SK-N-SH treated with all-trans-retinoic acid at 6 μM for 48 hours (cell line): Measurements from ENCODE around the gene PANK2.
"Not testable (repeated sequence)": the region's sequence is repeated elsewhere in the genome, so short reads cannot be mapped to it uniquely, and the experiment has no call there.

Experiments used
- BACH2 ChIP-seq: fragments of 250-450 bp; sonication (Bioruptor Pico); IDR thresholded peaks from 2 replicates; pipeline ENCODE4 v1.9.0; 2021; ENCODE audit warnings: mild to moderate bottlenecking, borderline replicate concordance
- CSDC2 ChIP-seq: fragments of 250-450 bp; sonication (Bioruptor Pico); IDR thresholded peaks from 2 replicates; pipeline ENCODE4 v1.5.0; 2020; ENCODE audit warnings: mild to moderate bottlenecking, moderate library complexity
- ESRRG ChIP-seq: fragments of 250-450 bp; sonication (Bioruptor Pico); IDR thresholded peaks from 2 replicates; pipeline ENCODE4 v1.6.1; 2021; ENCODE audit warnings: mild to moderate bottlenecking
- ISL1 ChIP-seq: fragments of 250-450 bp; sonication (Bioruptor Pico); IDR thresholded peaks from 2 replicates; pipeline ENCODE4 v2.1.2; 2022; ENCODE audit warnings: mild to moderate bottlenecking, moderate library complexity
- OSR1 ChIP-seq: fragments of 250-450 bp; sonication (Bioruptor Pico); IDR thresholded peaks from 2 replicates; pipeline ENCODE4 v1.8.0; 2022; ENCODE audit warnings: moderate library complexity, mild to moderate bottlenecking, inconsistent platforms
- ZFP30 ChIP-seq: fragments of 450-650 bp; formaldehyde crosslinking; IDR thresholded peaks from 2 replicates; pipeline ENCODE4 v1.5.0; 2022; ENCODE audit warnings: mild to moderate bottlenecking, moderate library complexity
- TF ChIP-seq, protein P1 (sequence below): fragments of 250-450 bp; sonication (Bioruptor Pico); IDR thresholded peaks from 2 replicates; pipeline ENCODE4 v1.8.0; 2020; ENCODE audit warnings: mild to moderate bottlenecking, moderate library complexity, borderline replicate concordance
- TF ChIP-seq, protein P2 (sequence below): fragments of 250-450 bp; sonication (Bioruptor Pico); IDR thresholded peaks from 2 replicates; pipeline ENCODE4 v1.5.0; 2020; ENCODE audit warnings: mild to moderate bottlenecking, moderate library complexity
- TF ChIP-seq, protein P3 (sequence below): fragments of 250-450 bp; sonication (Bioruptor Pico); IDR thresholded peaks from 2 replicates; pipeline ENCODE4 v1.8.0; 2021; ENCODE audit warnings: low read depth, mild to moderate bottlenecking, moderate library complexity, borderline replicate concordance

DNA sequence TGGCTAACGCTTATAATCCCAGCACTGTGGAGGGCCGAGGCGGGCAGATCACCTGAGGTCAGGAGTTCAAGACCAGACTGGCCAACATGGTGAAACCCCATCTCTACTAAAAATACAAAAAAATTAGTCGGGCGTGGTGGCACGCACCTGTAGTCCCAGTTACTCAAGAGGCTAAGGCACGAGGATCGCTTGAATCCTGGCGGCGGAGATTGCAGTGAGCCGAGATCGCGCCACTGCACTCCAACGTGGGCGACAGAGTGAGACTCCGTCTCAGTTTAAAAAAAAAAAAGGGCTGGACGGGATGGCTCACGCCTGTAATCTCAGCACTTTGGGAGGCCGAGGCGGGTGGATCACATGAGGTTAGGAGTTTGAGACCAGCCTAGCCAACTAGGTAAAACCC lies 83.4 kb downstream of the PANK2 start:
- not testable (repeated sequence) for TF ChIP-seq BACH2; ESRRG (CRISPR knock-in tag); ZFP30 (CRISPR knock-in tag); OSR1 (CRISPR knock-in tag); CSDC2 (CRISPR knock-in tag); ISL1 (CRISPR knock-in tag)
- TF ChIP-seq, protein P1, sequence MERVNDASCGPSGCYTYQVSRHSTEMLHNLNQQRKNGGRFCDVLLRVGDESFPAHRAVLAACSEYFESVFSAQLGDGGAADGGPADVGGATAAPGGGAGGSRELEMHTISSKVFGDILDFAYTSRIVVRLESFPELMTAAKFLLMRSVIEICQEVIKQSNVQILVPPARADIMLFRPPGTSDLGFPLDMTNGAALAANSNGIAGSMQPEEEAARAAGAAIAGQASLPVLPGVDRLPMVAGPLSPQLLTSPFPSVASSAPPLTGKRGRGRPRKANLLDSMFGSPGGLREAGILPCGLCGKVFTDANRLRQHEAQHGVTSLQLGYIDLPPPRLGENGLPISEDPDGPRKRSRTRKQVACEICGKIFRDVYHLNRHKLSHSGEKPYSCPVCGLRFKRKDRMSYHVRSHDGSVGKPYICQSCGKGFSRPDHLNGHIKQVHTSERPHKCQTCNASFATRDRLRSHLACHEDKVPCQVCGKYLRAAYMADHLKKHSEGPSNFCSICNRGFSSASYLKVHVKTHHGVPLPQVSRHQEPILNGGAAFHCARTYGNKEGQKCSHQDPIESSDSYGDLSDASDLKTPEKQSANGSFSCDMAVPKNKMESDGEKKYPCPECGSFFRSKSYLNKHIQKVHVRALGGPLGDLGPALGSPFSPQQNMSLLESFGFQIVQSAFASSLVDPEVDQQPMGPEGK (CRISPR knock-in tag) = not testable (repeated sequence)
- TF ChIP-seq, protein P2, sequence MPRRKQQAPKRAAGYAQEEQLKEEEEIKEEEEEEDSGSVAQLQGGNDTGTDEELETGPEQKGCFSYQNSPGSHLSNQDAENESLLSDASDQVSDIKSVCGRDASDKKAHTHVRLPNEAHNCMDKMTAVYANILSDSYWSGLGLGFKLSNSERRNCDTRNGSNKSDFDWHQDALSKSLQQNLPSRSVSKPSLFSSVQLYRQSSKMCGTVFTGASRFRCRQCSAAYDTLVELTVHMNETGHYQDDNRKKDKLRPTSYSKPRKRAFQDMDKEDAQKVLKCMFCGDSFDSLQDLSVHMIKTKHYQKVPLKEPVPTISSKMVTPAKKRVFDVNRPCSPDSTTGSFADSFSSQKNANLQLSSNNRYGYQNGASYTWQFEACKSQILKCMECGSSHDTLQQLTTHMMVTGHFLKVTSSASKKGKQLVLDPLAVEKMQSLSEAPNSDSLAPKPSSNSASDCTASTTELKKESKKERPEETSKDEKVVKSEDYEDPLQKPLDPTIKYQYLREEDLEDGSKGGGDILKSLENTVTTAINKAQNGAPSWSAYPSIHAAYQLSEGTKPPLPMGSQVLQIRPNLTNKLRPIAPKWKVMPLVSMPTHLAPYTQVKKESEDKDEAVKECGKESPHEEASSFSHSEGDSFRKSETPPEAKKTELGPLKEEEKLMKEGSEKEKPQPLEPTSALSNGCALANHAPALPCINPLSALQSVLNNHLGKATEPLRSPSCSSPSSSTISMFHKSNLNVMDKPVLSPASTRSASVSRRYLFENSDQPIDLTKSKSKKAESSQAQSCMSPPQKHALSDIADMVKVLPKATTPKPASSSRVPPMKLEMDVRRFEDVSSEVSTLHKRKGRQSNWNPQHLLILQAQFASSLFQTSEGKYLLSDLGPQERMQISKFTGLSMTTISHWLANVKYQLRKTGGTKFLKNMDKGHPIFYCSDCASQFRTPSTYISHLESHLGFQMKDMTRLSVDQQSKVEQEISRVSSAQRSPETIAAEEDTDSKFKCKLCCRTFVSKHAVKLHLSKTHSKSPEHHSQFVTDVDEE (CRISPR knock-in tag) = not testable (repeated sequence)
- TF ChIP-seq, protein P3, sequence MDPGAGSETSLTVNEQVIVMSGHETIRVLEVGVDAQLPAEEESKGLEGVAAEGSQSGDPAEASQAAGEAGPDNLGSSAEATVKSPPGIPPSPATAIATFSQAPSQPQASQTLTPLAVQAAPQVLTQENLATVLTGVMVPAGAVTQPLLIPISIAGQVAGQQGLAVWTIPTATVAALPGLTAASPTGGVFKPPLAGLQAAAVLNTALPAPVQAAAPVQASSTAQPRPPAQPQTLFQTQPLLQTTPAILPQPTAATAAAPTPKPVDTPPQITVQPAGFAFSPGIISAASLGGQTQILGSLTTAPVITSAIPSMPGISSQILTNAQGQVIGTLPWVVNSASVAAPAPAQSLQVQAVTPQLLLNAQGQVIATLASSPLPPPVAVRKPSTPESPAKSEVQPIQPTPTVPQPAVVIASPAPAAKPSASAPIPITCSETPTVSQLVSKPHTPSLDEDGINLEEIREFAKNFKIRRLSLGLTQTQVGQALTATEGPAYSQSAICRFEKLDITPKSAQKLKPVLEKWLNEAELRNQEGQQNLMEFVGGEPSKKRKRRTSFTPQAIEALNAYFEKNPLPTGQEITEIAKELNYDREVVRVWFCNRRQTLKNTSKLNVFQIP (CRISPR knock-in tag) = not testable (repeated sequence)
